Mucosa of descending colon (tissue), 3 donors: Measurements from ENCODE around the gene VMP1. TPM values are rescaled to one million over a fixed set of nuclear protein-coding genes. Genes with fewer than 3 reads are reported as not detected.
"Not testable (repeated sequence)": the region's sequence is repeated elsewhere in the genome, so short reads cannot be mapped to it uniquely, and the experiment has no call there.

Experiments used
- ATAC-seq: fragments of 200-7000 bp; cut with Tn5 transposase; one replicate; pipeline ENCODE4 v1.9.1; 2020; ENCODE audit warnings: mild to moderate bottlenecking, moderate library complexity
- DNase-seq, 3 donors: peaks; one replicate each; pipeline ENCODE4 v3.0.0-alpha.2; 2020
- H3K36me3 ChIP-seq: fragments of 200-600 bp; one replicate; pipeline ENCODE4 v1.8.0; 2021; ENCODE audit warnings: low read depth, mild to moderate bottlenecking
- H3K4me1 ChIP-seq: fragments of 200-600 bp; one replicate; pipeline ENCODE4 v1.8.0; 2021; ENCODE audit warnings: low read depth, mild to moderate bottlenecking
- H3K4me3 ChIP-seq: fragments of 200-600 bp; one replicate; pipeline ENCODE4 v1.8.0; 2021; ENCODE audit warnings: mild to moderate bottlenecking
- H3K9me3 ChIP-seq: fragments of 200-600 bp; one replicate; pipeline ENCODE4 v1.8.0; 2021; ENCODE audit warnings: mild to moderate bottlenecking
- CTCF ChIP-seq: fragments of 200-600 bp; IDR thresholded peaks from one replicate; pipeline ENCODE4 v1.8.0; 2022; ENCODE audit warnings: antibody characterized with exemption, mild to moderate bottlenecking
- intact Hi-C, 2 donors: fragments of 100-400 bp; cut with DNase I in 1 of 2; cut with micrococcal nuclease in 1 of 2; formaldehyde crosslinking; loops; one replicate each; pipeline versions ENCODE4 v1.11.0 to v1.11.1; 2022; cut with DNase I, micrococcal nuclease
- total RNA-seq, 3 donors: library from RNA; stranded (reverse); fragmentation: NEBNext Ultra II Directional in 2 of 3; extraction: Animal tissue kit (Norgen Biotek cat#: 25700) in 2 of 3; gene quantifications; one replicate each; pipeline versions ENCODE4 v1.2.1 to v1.2.4, GENCODE V29; 2021 to 2023
- donor health status: DM: no; HTN: no; CAD: no; lungs with moderate emphysema.
- donor health status: DM: no; HTN: no; CAD: no.
- donor health status: DM: no; HTN: yes; CAD: no.

VMP1 gene
- total RNA-seq, 3 donors from 2014 or later = 257 to 361 (median 266) TPM

GRCh38 chr17:59825533-59826322, 118.3 kb downstream of the VMP1 start:
- H3K4me1 ChIP-seq = peaks cover 43% of the 10 kb centered on the region

GRCh38 chr17:59826706-59827453, 119.4 kb downstream of the VMP1 start:
- ATAC-seq (no peak), DNase-seq (no peak)
- Histone ChIP-seq H3K36me3 (peaks cover 4% of the 10 kb centered on the region), H3K4me1 (peaks cover 49% of the 10 kb centered on the region), H3K9me3 (no peaks in the 10 kb centered on the region), H3K4me3 (no peak overlapping the region)
- no peak for TF ChIP-seq CTCF
- intact Hi-C loops = no loop called here

More at GRCh38 chr17:59825533-59826322, 118.3 kb downstream of the VMP1 start:
- Histone ChIP-seq H3K9me3 (no peaks in the 10 kb centered on the region), H3K4me3 (no peak overlapping the region), H3K36me3 (peaks cover 4% of the 10 kb centered on the region)
- ATAC-seq = no peak
- TF ChIP-seq CTCF = no peak
- DNase-seq = no peak
- intact Hi-C loops = no loop called here

- no peaks in the 10 kb centered on the region for H3K9me3 ChIP-seq
- intact Hi-C loops = no loop called here
- peak; percentile 42 for ATAC-seq
- TF ChIP-seq CTCF = no peak
- H3K36me3 ChIP-seq = peaks cover 4% of the 10 kb centered on the region
- peaks cover 49% of the 10 kb centered on the region for H3K4me1 ChIP-seq
- no peak overlapping the region for H3K4me3 ChIP-seq
- DNase-seq = no peak
These were observed 120.4 kb downstream of the VMP1 start for GRCh38 chr17:59827721-59828477.

- Histone ChIP-seq H3K36me3 (peaks cover 4% of the 10 kb centered on the region), H3K4me1 (peaks cover 49% of the 10 kb centered on the region), H3K9me3 (no peaks in the 10 kb centered on the region), H3K4me3 (no peak overlapping the region)
- no peak for ATAC-seq
- TF ChIP-seq CTCF = no peak
- DNase-seq = no peak
- intact Hi-C loops = no loop called here
These were observed 121.0 kb downstream of the VMP1 start for GRCh38 chr17:59828478-59828760.

- peaks cover 49% of the 10 kb centered on the region for H3K4me1 ChIP-seq
- H3K36me3 ChIP-seq, H3K9me3 ChIP-seq, intact Hi-C loops, H3K4me3 ChIP-seq, DNase-seq: not testable (repeated sequence)
- peak; percentile 7 for ATAC-seq
These were observed 121.4 kb downstream of the VMP1 start for GRCh38 chr17:59828819-59829216.
